ENCODE results near the gene EPSTI1.

The EPSTI1 gene

DNA sequence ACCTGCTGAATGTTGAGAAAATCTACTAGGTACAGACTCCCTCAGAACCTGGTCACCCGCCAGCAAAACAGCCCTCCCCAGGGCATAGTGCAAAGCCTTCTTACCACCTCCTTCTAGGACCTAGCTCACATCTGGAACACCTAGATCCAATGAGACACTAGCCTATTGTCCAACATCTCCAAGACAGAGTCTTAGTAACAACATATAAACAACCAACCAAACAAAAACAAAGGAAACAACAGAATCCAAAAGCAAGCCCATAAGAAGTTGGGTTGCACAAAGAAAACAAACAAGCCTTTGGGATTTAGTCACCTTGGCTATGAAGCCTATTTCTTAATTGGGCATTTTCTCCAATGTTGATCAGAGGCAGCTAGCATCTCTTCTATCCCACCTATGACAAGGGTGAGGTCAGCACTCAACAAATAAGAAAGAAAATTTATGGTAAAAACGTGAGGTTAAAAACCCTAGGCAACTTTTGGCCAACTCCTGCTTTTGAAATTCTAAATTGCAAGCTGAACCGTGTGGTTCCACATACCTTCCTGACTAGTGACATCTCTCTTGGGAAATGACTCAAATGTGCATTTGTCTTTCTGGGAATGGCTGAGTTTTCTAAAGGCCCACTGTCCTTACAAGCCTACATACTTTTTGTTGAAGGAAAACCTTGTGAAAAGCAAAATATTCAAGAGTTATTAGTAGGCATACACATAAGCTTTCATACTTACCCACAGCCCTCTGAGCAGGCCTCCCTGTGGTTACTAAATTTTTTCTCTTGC, 144.0 kb downstream of the EPSTI1 start:
- DNase-seq (no peak), ATAC-seq (no peak)
- no peaks in the 10 kb centered on the region for H3K4me1 Mint-ChIP-seq
- no peak overlapping the region for H3K27ac Mint-ChIP-seq
- no peaks in the 10 kb centered on the region for H3K9me3 Mint-ChIP-seq
- H3K4me3 Mint-ChIP-seq, result no peak overlapping the region
- H3K36me3 Mint-ChIP-seq (ENCODE audit: low read depth), result no peaks in the 10 kb centered on the region
- H3K27me3 Mint-ChIP-seq, result peaks cover 10% of the 10 kb centered on the region

DNA sequence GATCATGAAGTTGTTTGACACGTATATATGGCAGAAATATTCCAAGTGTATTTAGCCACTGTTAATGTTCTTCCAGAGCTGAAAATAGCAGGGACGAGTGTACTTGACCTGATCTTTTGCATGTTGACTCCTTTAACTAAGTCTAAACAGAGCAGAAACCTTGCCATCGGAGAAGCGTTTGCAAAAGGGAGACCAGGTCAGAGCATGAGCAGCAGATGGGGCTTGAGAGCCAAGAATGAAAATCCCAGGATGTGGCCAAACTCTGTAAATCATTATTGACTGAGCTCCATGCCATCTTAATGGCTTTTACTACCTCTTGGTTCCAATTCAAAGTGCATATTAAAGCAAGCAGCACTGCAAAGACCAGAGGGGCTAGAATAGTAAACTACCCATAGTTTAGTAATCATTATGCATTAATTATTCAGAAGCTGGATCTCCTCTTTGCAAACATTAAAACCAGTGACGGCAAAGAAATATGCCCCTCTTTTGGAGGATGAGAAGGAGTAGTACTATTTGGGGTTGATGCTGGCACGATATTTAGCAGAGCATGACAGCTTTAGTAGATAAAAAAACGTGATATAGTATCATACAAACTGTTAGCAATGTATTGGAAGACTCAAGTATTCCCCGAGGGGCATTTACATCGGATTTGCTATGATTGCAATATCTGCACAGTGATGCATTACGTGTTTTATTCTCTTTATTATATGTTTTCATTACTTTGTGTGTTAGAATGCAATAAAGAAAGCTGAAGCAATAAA, 154.9 kb downstream of the EPSTI1 start:
- no peaks in the 10 kb centered on the region for H3K36me3 Mint-ChIP-seq (ENCODE audit: low read depth)
- H3K27ac Mint-ChIP-seq, result no peak overlapping the region
- ATAC-seq (no peak), DNase-seq (no peak)
- no peak overlapping the region for H3K4me3 Mint-ChIP-seq
- H3K9me3 Mint-ChIP-seq, result no peaks in the 10 kb centered on the region
- peaks cover 7% of the 10 kb centered on the region for H3K27me3 Mint-ChIP-seq
- peaks cover 9% of the 10 kb centered on the region for H3K4me1 Mint-ChIP-seq

Measured in activated naive CD8-positive, alpha-beta T cell treated with anti-CD3 and anti-CD28 coated beads, Interleukin-2, amount 50 U/mL, for 24 hours (primary cell).